Kidney (tissue), 14 donors: ENCODE results near the gene SPECC1L. TPM values are rescaled to one million over a fixed set of nuclear protein-coding genes. Genes with fewer than 3 reads are reported as not detected.

Source experiments
- DNase-seq, 5 donors: peaks; one replicate each; pipeline ENCODE4 v3.0.0-alpha.2; 2013 to 2020
- FAIRE-seq: peaks from 2 replicates; lab custom pipeline; 2012; peaks lifted over from hg19 to GRCh38; lab: Jason Lieb, UNC
- H3K27ac ChIP-seq, 2 donors: one replicate each; pipeline ENCODE4 v1.7.0; 2013; ENCODE audit warnings: low read depth in 2 of 2, low read length in 2 of 2, inconsistent platforms in 1 of 2
- H3K27me3 ChIP-seq: one replicate; pipeline ENCODE4 v1.7.1; 2013; ENCODE audit warnings: low read length, inconsistent platforms; ENCODE audit not compliant: control insufficient read depth, insufficient read depth
- H3K36me3 ChIP-seq, 3 donors: one replicate each; pipeline versions ENCODE4 v1.7.0 to v1.7.1; 2013; ENCODE audit warnings: low read length in 3 of 3, control low read depth in 1 of 3, inconsistent platforms in 1 of 3; ENCODE audit not compliant: insufficient read depth in 3 of 3, control insufficient read depth in 2 of 3
- H3K4me1 ChIP-seq, 3 donors: one replicate each; pipeline versions ENCODE4 v1.7.0 to v1.7.1; 2013; ENCODE audit warnings: low read length in 3 of 3, inconsistent platforms in 1 of 3, low read depth in 1 of 3; ENCODE audit not compliant: control insufficient read depth in 2 of 3, insufficient read depth in 2 of 3
- H3K4me3 ChIP-seq, 3 donors: one replicate each; pipeline versions ENCODE4 v1.7.0 to v1.8.1; 2013; ENCODE audit warnings: low read length in 3 of 3, control low read depth in 1 of 3, inconsistent platforms in 1 of 3
- H3K9ac ChIP-seq, 3 donors: one replicate each; pipeline versions ENCODE4 v1.7.0 to v1.7.1; 2013; ENCODE audit warnings: low read length in 3 of 3, control low read depth in 1 of 3, inconsistent platforms in 1 of 3
- H3K9me3 ChIP-seq, 3 donors: one replicate each; pipeline versions ENCODE4 v1.7.0 to v1.7.1; 2013; ENCODE audit warnings: low read length in 3 of 3, control low read depth in 1 of 3, inconsistent platforms in 1 of 3; ENCODE audit not compliant: control insufficient read depth in 2 of 3, insufficient read depth in 1 of 3
- CTCF ChIP-seq: IDR thresholded peaks from 3 replicates; pipeline ENCODE4 v1.5.1; 2012; ENCODE audit warnings: mild to moderate bottlenecking, moderate library complexity, borderline replicate concordance; ENCODE audit not compliant: insufficient read depth; ENCODE audit errors: extremely low read depth
- intact Hi-C: fragments of 100-400 bp; cut with DNase I; formaldehyde crosslinking; loops from one replicate; pipeline ENCODE4 v1.11.1; 2022
- polyA plus RNA-seq: library from polyadenylated mRNA; stranded (reverse); fragments of 350-450 nt; fragmentation: Illumina TruSeq; extraction: RNeasy Lipid Tissue Mini Kit (QIAGEN cat#74804); gene quantifications from one replicate; pipeline ENCODE4 v1.2.3, GENCODE V29; 2014; ENCODE audit warnings: low read depth, low replicate concordance; ENCODE audit not compliant: insufficient read depth
- total RNA-seq: library from RNA; stranded (reverse); fragmentation: NEBNext Ultra II Directional; extraction: Animal tissue kit (Norgen Biotek cat#: 25700); gene quantifications from one replicate; pipeline ENCODE4 v1.2.1, GENCODE V29; 2021
- donor health status: control.
- donor health status: control.
- donor health status: control.
- donor health status: control.
- donor health status: control.
- donor health status: DM: yes; HTN: yes; CAD: no.
- donor health status: Normal renal cell carcinoma (clear cell type).

SPECC1L gene
- total and polyA plus RNA-seq, 2 donors from 2014 or later = 11.1 to 65.8 TPM

GRCh38 chr22:24424001-24424900 is 153.6 kb downstream of the SPECC1L start:
- peaks cover 3% of the 10 kb centered on the region for H3K27me3 ChIP-seq
- peaks cover 0 to 11% (median 0%) of the 10 kb centered on the region in 3 donors for H3K4me1 ChIP-seq
- H3K4me3 ChIP-seq = peak overlapping the region in 1 of 3 donors; percentile 44
- no peaks in the 10 kb centered on the region for H3K9me3 ChIP-seq
- H3K9ac ChIP-seq = no peak overlapping the region
- DNase-seq = peak in 3 of 5 donors; percentile 51 to 78 (median 60)
- no peak for FAIRE-seq
- H3K36me3 ChIP-seq = no peaks in the 10 kb centered on the region
- TF ChIP-seq CTCF = no peak
- H3K27ac ChIP-seq = peak overlapping the region; percentile 17 to 63
- intact Hi-C loops = loop anchor here (10.0 kb wide), 1 partner anchor 81 kb away; no protein-coding TSS in a partner anchor

GRCh38 chr22:24424901-24425775 is 154.5 kb downstream of the SPECC1L start:
- no peak overlapping the region for H3K9ac ChIP-seq
- FAIRE-seq = no peak
- no peaks in the 10 kb centered on the region for H3K9me3 ChIP-seq
- peak overlapping the region in 1 of 3 donors; percentile 44 for H3K4me3 ChIP-seq
- no peaks in the 10 kb centered on the region for H3K36me3 ChIP-seq
- no peak for TF ChIP-seq CTCF
- peaks cover 3% of the 10 kb centered on the region for H3K27me3 ChIP-seq
- peak overlapping the region; percentile 5 to 63 for H3K27ac ChIP-seq
- DNase-seq = peak in 2 of 5 donors; percentile 49 to 76
- intact Hi-C loops = loop anchor here (10.0 kb wide), 1 partner anchor 80 kb away; no protein-coding TSS in a partner anchor
- H3K4me1 ChIP-seq = peaks cover 0 to 17% (median 4%) of the 10 kb centered on the region in 3 donors

- no peak overlapping the region for H3K27ac ChIP-seq
- FAIRE-seq = no peak
Measured at GRCh38 chr22:24426436-24426835, 155.8 kb downstream of the SPECC1L start.

More at GRCh38 chr22:24426436-24426835, 155.8 kb downstream of the SPECC1L start:
- Histone ChIP-seq H3K9ac (no peak overlapping the region), H3K36me3 (no peaks in the 10 kb centered on the region), H3K27me3 (peaks cover 3% of the 10 kb centered on the region), H3K4me1 (peaks cover 0 to 15% (median 4%) of the 10 kb centered on the region in 3 donors), H3K9me3 (no peaks in the 10 kb centered on the region), H3K4me3 (no peak overlapping the region)
- intact Hi-C loops = loop anchor here (10.0 kb wide), 1 partner anchor 78 kb away; no protein-coding TSS in a partner anchor
- no peak for DNase-seq
- no peak for TF ChIP-seq CTCF
